Measurements from ENCODE around the gene RBM28. TPM values are rescaled to one million over a fixed set of nuclear protein-coding genes. Genes with fewer than 3 reads are reported as not detected.

Gene RBM28
- total RNA-seq, 1 donor from 2014 or later, result 42.8 TPM

DNA sequence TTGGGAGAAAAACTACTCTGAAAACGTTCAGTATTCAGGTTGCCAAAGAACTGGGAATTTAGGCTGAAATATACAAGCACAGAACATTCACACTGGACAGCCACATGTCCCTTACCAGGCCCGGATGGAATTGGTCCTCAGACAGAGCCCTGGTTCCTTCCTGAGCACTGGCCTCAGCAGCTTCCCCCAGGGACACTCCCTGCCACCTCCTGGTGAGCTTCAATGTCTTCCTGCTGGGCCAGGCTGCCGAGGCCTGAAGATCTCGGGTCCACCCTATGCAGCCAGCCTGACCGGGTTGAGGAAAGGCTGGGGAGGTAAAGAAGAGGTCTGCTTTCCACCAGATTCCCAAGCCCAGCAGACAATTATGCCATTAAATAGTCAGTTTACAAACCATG, 77.8 kb downstream of the RBM28 start:
- H3K4me1 Mint-ChIP-seq (ENCODE audit: unreplicated experiment), result peaks cover 5% of the 10 kb centered on the region
- H3K4me3 Mint-ChIP-seq (ENCODE audit: unreplicated experiment), result no peak overlapping the region
- H3K27ac Mint-ChIP-seq (ENCODE audit: unreplicated experiment), result no peak overlapping the region
- TF ChIP-seq, protein P1, sequence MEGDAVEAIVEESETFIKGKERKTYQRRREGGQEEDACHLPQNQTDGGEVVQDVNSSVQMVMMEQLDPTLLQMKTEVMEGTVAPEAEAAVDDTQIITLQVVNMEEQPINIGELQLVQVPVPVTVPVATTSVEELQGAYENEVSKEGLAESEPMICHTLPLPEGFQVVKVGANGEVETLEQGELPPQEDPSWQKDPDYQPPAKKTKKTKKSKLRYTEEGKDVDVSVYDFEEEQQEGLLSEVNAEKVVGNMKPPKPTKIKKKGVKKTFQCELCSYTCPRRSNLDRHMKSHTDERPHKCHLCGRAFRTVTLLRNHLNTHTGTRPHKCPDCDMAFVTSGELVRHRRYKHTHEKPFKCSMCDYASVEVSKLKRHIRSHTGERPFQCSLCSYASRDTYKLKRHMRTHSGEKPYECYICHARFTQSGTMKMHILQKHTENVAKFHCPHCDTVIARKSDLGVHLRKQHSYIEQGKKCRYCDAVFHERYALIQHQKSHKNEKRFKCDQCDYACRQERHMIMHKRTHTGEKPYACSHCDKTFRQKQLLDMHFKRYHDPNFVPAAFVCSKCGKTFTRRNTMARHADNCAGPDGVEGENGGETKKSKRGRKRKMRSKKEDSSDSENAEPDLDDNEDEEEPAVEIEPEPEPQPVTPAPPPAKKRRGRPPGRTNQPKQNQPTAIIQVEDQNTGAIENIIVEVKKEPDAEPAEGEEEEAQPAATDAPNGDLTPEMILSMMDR (IDR thresholded peaks at IDR 0.05; ENCODE audit: unreplicated experiment), result no peak
- H3K9me3 Mint-ChIP-seq (ENCODE audit: unreplicated experiment), result no peaks in the 10 kb centered on the region
- H3K27me3 Mint-ChIP-seq (ENCODE audit: unreplicated experiment), result peaks cover 4% of the 10 kb centered on the region
- DNase-seq (ENCODE audit: low spot score), result no peak
- H3K36me3 Mint-ChIP-seq (ENCODE audit: low read depth, unreplicated experiment), result no peaks in the 10 kb centered on the region

DNA sequence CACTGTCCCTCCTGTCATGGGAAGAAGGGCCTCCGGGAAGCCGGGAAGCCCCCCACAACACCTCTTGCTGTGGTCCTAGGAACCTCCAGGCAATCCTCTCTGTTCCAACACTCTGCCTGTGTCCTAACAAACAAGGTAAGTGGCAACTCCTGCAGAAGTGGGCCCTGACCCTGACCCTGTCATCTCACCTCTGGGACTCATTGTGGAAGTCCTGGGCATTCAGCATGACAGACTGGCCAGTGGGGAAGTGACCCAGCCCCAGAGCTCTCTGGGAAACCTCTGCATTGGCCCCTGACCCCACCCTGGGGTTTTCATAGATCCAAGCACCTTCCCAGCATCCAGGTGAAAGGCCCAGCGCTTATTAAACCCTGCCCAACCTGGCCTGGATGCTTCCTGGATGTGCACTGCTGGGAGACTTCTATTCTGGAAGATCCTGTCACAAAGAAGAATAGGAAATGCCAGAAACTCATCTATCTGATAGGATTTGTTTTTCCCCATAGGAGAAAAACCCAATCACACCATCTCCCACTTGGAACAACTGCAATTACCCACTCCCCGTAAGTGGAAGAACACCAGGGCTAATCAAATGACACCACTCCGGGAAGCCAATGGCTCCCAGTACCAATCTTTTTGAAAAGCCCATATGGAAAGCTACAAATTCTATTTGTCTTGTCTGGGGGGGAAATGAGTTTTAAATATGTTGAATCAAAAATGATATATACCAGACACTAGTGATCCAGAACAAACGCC, 78.4 kb downstream of the RBM28 start:
- Mint-ChIP-seq H3K9me3 (ENCODE audit: unreplicated experiment) (no peaks in the 10 kb centered on the region), H3K27ac (ENCODE audit: unreplicated experiment) (no peak overlapping the region), H3K27me3 (ENCODE audit: unreplicated experiment) (peaks cover 4% of the 10 kb centered on the region), H3K4me3 (ENCODE audit: unreplicated experiment) (no peak overlapping the region), H3K4me1 (ENCODE audit: unreplicated experiment) (peaks cover 5% of the 10 kb centered on the region), H3K36me3 (ENCODE audit: low read depth, unreplicated experiment) (no peaks in the 10 kb centered on the region)
- TF ChIP-seq, protein P1 (IDR thresholded peaks at IDR 0.05; ENCODE audit: unreplicated experiment), result no peak
- no peak for DNase-seq (ENCODE audit: low spot score)

DNA sequence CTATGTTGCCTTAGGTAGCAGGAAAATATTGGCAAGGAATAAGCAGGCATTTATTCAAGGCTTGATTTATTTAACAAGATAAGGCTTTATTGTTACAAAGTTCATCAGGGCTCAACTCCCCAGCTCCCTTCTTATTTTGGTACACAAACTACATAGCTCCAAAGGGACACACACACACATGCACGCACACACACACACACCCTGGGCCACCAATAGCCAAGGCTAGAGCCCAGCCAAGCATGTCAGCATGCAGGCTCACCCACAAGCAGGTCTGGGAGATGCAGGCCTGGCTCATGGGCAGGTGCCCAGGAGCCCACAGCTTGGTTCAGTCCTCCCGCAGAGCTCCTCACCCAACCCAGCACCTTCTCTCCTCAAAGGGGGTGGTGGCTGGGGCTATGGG, 79.2 kb downstream of the RBM28 start:
- no peak for DNase-seq (ENCODE audit: low spot score)
- Mint-ChIP-seq H3K27me3 (ENCODE audit: unreplicated experiment) (peaks cover 4% of the 10 kb centered on the region), H3K27ac (ENCODE audit: unreplicated experiment) (no peak overlapping the region), H3K36me3 (ENCODE audit: low read depth, unreplicated experiment) (no peaks in the 10 kb centered on the region), H3K4me1 (ENCODE audit: unreplicated experiment) (peaks cover 5% of the 10 kb centered on the region), H3K4me3 (ENCODE audit: unreplicated experiment) (no peak overlapping the region), H3K9me3 (ENCODE audit: unreplicated experiment) (no peaks in the 10 kb centered on the region)
- TF ChIP-seq, protein P1 (IDR thresholded peaks at IDR 0.05; ENCODE audit: unreplicated experiment), result no peak

DNA sequence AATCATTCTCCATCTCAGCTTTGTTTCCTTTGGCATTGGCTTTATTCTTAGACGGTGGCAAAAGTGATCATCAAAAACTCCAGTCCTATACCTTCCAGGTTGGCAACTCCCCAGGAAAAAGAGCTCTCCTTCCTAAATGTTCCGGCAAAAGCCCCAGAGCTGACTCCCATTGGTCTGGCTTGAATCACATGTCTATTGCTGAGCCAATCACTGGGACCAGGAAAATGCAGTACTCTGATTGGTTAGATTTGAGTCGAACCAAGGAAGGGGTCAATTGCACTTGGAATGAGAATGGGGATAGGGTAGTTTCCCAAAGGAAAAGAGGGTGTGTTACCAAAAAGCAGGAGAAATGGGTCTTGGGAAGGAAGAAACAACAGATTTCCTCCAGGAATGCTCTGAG, 80.3 kb downstream of the RBM28 start:
- no peak for DNase-seq (ENCODE audit: low spot score)
- Mint-ChIP-seq H3K27me3 (ENCODE audit: unreplicated experiment) (peaks cover 4% of the 10 kb centered on the region), H3K4me1 (ENCODE audit: unreplicated experiment) (peaks cover 9% of the 10 kb centered on the region), H3K27ac (ENCODE audit: unreplicated experiment) (no peak overlapping the region), H3K9me3 (ENCODE audit: unreplicated experiment) (no peaks in the 10 kb centered on the region), H3K36me3 (ENCODE audit: low read depth, unreplicated experiment) (no peaks in the 10 kb centered on the region), H3K4me3 (ENCODE audit: unreplicated experiment) (no peak overlapping the region)
- TF ChIP-seq, protein P1 (IDR thresholded peaks at IDR 0.05; ENCODE audit: unreplicated experiment), result no peak

DNA sequence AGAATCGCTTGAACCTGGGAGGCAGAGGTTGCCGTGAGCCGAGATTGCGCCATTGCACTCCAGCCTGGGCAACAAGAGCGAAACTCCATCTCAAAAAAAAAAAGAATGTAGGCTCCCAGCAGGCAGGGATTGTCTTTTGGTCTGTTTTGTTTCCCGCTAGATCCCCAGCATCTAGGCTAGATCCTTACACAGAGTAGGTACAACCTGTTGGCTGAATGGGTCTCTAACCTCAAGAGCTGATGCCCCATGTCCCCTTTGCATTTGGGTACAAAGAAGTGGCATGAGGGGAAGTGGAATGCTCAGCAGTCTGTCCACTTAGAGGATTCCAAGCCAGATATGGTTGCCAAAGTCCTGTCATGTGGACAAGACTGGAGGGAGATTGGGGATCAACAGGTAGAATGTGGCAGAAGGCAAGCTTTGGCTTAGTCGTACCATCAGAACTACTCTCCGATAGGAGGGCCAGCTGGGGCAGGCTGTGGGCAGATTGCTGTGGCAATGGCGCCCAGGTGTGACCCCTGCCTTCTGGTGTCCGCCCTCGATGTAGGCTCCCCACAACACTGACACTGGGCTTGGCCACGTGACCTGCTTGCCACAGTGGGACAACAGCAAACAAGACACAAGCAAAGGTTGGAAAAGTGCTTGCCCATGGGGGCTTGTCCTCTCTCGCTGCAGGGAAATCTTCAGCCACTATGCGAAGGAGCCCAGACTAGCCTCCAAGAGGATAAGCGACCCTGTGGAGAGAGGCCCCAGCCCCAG, 81.3 kb downstream of the RBM28 start:
- no peaks in the 10 kb centered on the region for H3K9me3 Mint-ChIP-seq (ENCODE audit: unreplicated experiment)
- H3K27ac Mint-ChIP-seq (ENCODE audit: unreplicated experiment), result no peak overlapping the region
- DNase-seq (ENCODE audit: low spot score), result no peak
- H3K27me3 Mint-ChIP-seq (ENCODE audit: unreplicated experiment), result peaks cover 4% of the 10 kb centered on the region
- TF ChIP-seq, protein P1 (IDR thresholded peaks at IDR 0.05; ENCODE audit: unreplicated experiment), result no peak
- H3K4me3 Mint-ChIP-seq (ENCODE audit: unreplicated experiment), result no peak overlapping the region
- no peaks in the 10 kb centered on the region for H3K36me3 Mint-ChIP-seq (ENCODE audit: low read depth, unreplicated experiment)
- peaks cover 9% of the 10 kb centered on the region for H3K4me1 Mint-ChIP-seq (ENCODE audit: unreplicated experiment)

Data from endothelial cell (in vitro differentiated cells).